Liver (tissue), 3 donors: ENCODE results near the gene ITGBL1.

Source experiments
- CTCF ChIP-seq: fragments of 150-350 bp; IDR thresholded peaks from 2 replicates; pipeline ENCODE4 v1.5.1; 2017; ENCODE audit warnings: improper control_type of control experiment, low read depth, low read length; ENCODE audit not compliant: missing input control
- JUND ChIP-seq, 2 donors: IDR thresholded peaks; 2 replicates each; pipeline ENCODE4 v1.6.1; 2016; ENCODE audit warnings: antibody characterized with exemption in 2 of 2
- REST ChIP-seq: IDR thresholded peaks from 2 replicates; pipeline ENCODE4 v1.6.1; 2016; ENCODE audit warnings: antibody characterized with exemption, mild to moderate bottlenecking
- RXRA ChIP-seq, 2 donors: IDR thresholded peaks; 2 replicates each; pipeline ENCODE4 v1.6.1; 2017 to 2018; ENCODE audit warnings: antibody characterized with exemption in 2 of 2, mild to moderate bottlenecking in 1 of 2
- YY1 ChIP-seq: IDR thresholded peaks from 2 replicates; pipeline ENCODE4 v1.6.1; 2016; ENCODE audit warnings: antibody characterized with exemption, mild to moderate bottlenecking
- TF ChIP-seq, protein P1 (sequence below): IDR thresholded peaks from 2 replicates; pipeline ENCODE4 v1.6.1; 2016; ENCODE audit warnings: antibody characterized with exemption
- TF ChIP-seq, protein P2 (sequence below): IDR thresholded peaks from 2 replicates; pipeline ENCODE4 v1.6.1; 2016; ENCODE audit warnings: antibody characterized with exemption
- donor health status: healthy.
- donor health status: healthy.

GRCh38 chr13:101691341-101691860 is 238.9 kb downstream of the ITGBL1 start:
- TF ChIP-seq JUND (IDR thresholded peaks at IDR 0.05) (no peak), YY1 (no peak), REST (no peak), CTCF (no peak), RXRA (IDR thresholded peaks at IDR 0.05) (no peak)
- TF ChIP-seq, protein P1, sequence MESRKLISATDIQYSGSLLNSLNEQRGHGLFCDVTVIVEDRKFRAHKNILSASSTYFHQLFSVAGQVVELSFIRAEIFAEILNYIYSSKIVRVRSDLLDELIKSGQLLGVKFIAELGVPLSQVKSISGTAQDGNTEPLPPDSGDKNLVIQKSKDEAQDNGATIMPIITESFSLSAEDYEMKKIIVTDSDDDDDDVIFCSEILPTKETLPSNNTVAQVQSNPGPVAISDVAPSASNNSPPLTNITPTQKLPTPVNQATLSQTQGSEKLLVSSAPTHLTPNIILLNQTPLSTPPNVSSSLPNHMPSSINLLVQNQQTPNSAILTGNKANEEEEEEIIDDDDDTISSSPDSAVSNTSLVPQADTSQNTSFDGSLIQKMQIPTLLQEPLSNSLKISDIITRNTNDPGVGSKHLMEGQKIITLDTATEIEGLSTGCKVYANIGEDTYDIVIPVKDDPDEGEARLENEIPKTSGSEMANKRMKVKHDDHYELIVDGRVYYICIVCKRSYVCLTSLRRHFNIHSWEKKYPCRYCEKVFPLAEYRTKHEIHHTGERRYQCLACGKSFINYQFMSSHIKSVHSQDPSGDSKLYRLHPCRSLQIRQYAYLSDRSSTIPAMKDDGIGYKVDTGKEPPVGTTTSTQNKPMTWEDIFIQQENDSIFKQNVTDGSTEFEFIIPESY = no peak
- TF ChIP-seq, protein P2, sequence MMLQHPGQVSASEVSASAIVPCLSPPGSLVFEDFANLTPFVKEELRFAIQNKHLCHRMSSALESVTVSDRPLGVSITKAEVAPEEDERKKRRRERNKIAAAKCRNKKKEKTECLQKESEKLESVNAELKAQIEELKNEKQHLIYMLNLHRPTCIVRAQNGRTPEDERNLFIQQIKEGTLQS = no peak
